Measurements from ENCODE around the gene ADARB1.

DNA sequence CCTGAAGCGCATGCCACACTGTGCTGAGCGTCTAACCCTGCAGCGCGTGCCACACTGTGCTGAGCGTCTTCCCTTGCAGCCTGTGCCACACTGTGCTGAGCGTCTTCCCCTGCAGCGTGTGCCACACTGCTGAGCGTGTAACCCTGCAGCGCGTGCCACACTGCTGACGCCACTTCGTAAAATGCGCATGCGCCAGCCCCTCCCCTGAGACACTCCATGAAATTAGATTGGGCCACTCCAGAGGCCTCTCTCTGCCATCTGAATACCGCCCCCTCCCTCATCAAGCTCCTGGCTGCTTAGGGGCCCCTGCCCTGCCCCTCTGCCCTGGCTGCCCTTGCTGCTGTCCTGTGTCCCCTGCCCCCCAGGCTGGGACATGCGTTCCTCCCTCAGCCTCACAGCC lies 128.5 kb downstream of the ADARB1 start:
- TF ChIP-seq, protein P1, sequence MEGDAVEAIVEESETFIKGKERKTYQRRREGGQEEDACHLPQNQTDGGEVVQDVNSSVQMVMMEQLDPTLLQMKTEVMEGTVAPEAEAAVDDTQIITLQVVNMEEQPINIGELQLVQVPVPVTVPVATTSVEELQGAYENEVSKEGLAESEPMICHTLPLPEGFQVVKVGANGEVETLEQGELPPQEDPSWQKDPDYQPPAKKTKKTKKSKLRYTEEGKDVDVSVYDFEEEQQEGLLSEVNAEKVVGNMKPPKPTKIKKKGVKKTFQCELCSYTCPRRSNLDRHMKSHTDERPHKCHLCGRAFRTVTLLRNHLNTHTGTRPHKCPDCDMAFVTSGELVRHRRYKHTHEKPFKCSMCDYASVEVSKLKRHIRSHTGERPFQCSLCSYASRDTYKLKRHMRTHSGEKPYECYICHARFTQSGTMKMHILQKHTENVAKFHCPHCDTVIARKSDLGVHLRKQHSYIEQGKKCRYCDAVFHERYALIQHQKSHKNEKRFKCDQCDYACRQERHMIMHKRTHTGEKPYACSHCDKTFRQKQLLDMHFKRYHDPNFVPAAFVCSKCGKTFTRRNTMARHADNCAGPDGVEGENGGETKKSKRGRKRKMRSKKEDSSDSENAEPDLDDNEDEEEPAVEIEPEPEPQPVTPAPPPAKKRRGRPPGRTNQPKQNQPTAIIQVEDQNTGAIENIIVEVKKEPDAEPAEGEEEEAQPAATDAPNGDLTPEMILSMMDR (IDR thresholded peaks at IDR 0.05), result no peak
- TF ChIP-seq POLR2A (IDR thresholded peaks at IDR 0.05), result no peak
